Endothelial cell of umbilical vein (primary cell): ENCODE data around the gene ZNRF1. TPM values are rescaled to one million over a fixed set of nuclear protein-coding genes. Genes with fewer than 3 reads are reported as not detected.

Experiments used
- BruUV-seq: library from RNA; stranded (reverse); fragments of 400-500 nt; replicated peaks from 2 replicates; lab custom pipeline; 2021; lab: Mats Ljungman, UMichigan
- CTCF ChIA-PET: fragments of 300-600, 350-600 bp; sonication (Branson Sonifier 250); formaldehyde crosslinking; loops from one replicate; lab custom pipeline; 2021; ENCODE audit warnings: antibody characterized with exemption, inconsistent platforms; lab: Charles Lee
- POLR2A ChIA-PET: fragments of 300-600, 350-600 bp; sonication (Branson Sonifier 250); formaldehyde crosslinking; loops from one replicate; lab custom pipeline; 2021; ENCODE audit warnings: antibody characterized with exemption, inconsistent platforms; lab: Charles Lee
- DNase-seq: peaks from one replicate; pipeline ENCODE4 v3.0.0-alpha.2; 2011; ENCODE audit warnings: low read depth, low spot score
- FAIRE-seq: peaks from 2 replicates; lab custom pipeline; 2011; peaks lifted over from hg19 to GRCh38; lab: Jason Lieb, UNC
- H2AFZ ChIP-seq: 2 replicates; pipeline ENCODE4 v1.6.0; 2012; ENCODE audit warnings: low read depth, low read length, control low read depth, inconsistent platforms
- H3K27ac ChIP-seq: 2 replicates; pipeline ENCODE4 v1.5.1; 2011; ENCODE audit warnings: low read depth, mild to moderate bottlenecking, control low read depth, low read length, moderate library complexity; ENCODE audit not compliant: insufficient read depth
- H3K27me3 ChIP-seq, 2 experiments: 2 replicates each; pipeline versions ENCODE4 v1.6.0 to v1.6.1; 2011; ENCODE audit warnings: low read length in 2 of 2, mixed read lengths in 1 of 2; ENCODE audit not compliant: control insufficient read depth in 2 of 2, insufficient read depth in 2 of 2
- H3K36me3 ChIP-seq, 2 experiments: 2 replicates in 1 of 2; 3 replicates in 1 of 2; pipeline ENCODE4 v1.5.1; 2011; ENCODE audit warnings: low read length in 2 of 2, mild to moderate bottlenecking in 1 of 2, moderate library complexity in 1 of 2; ENCODE audit not compliant: control insufficient read depth in 2 of 2, insufficient read depth in 2 of 2; ENCODE audit errors: extremely low read depth in 1 of 2
- H3K4me1 ChIP-seq: 3 replicates; pipeline ENCODE4 v1.5.1; 2011; ENCODE audit warnings: mild to moderate bottlenecking, low read length; ENCODE audit not compliant: control insufficient read depth, insufficient read depth; ENCODE audit errors: extremely low read depth
- H3K4me2 ChIP-seq: 2 replicates; pipeline ENCODE4 v1.6.1; 2011; ENCODE audit warnings: low read length, control low read depth, mixed read lengths; ENCODE audit not compliant: insufficient read depth
- H3K4me3 ChIP-seq, 3 experiments: fragments of 200-600 bp in 1 of 3; sonication (generic), shearing (Covaris generic) in 1 of 3; replicated peaks in 1 of 3; 2 replicates each; pipeline ENCODE4 v1.5.1; 2011 to 2016; ENCODE audit warnings: control low read depth in 3 of 3, low read length in 3 of 3, mild to moderate bottlenecking in 2 of 3, inconsistent platforms in 1 of 3, low read depth in 1 of 3, moderate library complexity in 1 of 3; ENCODE audit not compliant: insufficient read depth in 1 of 3
- H3K79me2 ChIP-seq: 2 replicates; pipeline ENCODE4 v1.6.0; 2012; ENCODE audit warnings: low read length, inconsistent platforms; ENCODE audit not compliant: control insufficient read depth, insufficient read depth
- H3K9ac ChIP-seq: replicated peaks from 2 replicates; pipeline ENCODE3; 2011; ENCODE audit warnings: low read length, control low read depth; ENCODE audit not compliant: insufficient read depth; ENCODE audit errors: extremely low read depth
- H3K9me1 ChIP-seq: replicated peaks from 3 replicates; pipeline ENCODE4 v1.6.0; 2011; ENCODE audit warnings: mild to moderate bottlenecking, low read length; ENCODE audit not compliant: control insufficient read depth, insufficient read depth; ENCODE audit errors: extremely low read depth
- H3K9me3 ChIP-seq: replicated peaks from 2 replicates; pipeline ENCODE4 v1.5.1; 2012; ENCODE audit warnings: low read length, inconsistent platforms; ENCODE audit not compliant: control insufficient read depth, insufficient read depth
- H4K20me1 ChIP-seq: replicated peaks from 2 replicates; pipeline ENCODE3; 2011; ENCODE audit warnings: mild to moderate bottlenecking, low read length; ENCODE audit not compliant: control insufficient read depth, insufficient read depth; ENCODE audit errors: extremely low read depth
- CTCF ChIP-seq, 2 donors: IDR thresholded peaks; 1 replicate in 1 of 2; 2 replicates in 1 of 2; pipeline ENCODE4 v1.5.1; 2011; ENCODE audit warnings: low read length in 2 of 2, mild to moderate bottlenecking in 2 of 2, moderate library complexity in 2 of 2, control low read depth in 1 of 2, inconsistent platforms in 1 of 2, low read depth in 1 of 2; ENCODE audit not compliant: insufficient read depth in 1 of 2; ENCODE audit errors: extremely low read depth in 1 of 2
- EZH2 ChIP-seq: IDR thresholded peaks from 2 replicates; pipeline ENCODE4 v1.6.1; 2012; ENCODE audit warnings: borderline replicate concordance, low read depth, mild to moderate bottlenecking, moderate library complexity, low read length, inconsistent platforms; ENCODE audit not compliant: severe bottlenecking
- FOS ChIP-seq: IDR thresholded peaks from 2 replicates; pipeline ENCODE4 v1.6.1; 2011; ENCODE audit warnings: mild to moderate bottlenecking, low read length, moderate library complexity, borderline replicate concordance; ENCODE audit not compliant: insufficient read depth
- GATA2 ChIP-seq: IDR thresholded peaks from 2 replicates; pipeline ENCODE4 v1.7.0; 2011; ENCODE audit warnings: low read depth, mild to moderate bottlenecking, moderate library complexity, mixed read lengths, low read length; ENCODE audit not compliant: insufficient read length, insufficient read depth
- JUN ChIP-seq: IDR thresholded peaks from 2 replicates; pipeline ENCODE4 v1.6.1; 2011; ENCODE audit warnings: borderline replicate concordance, low read depth; ENCODE audit not compliant: insufficient read length, insufficient read depth
- MAX ChIP-seq: IDR thresholded peaks from 2 replicates; pipeline ENCODE4 v1.6.1; 2011; ENCODE audit not compliant: insufficient read depth, insufficient read length
- MYC ChIP-seq: IDR thresholded peaks from one replicate; pipeline ENCODE4 v1.6.1; 2011; ENCODE audit warnings: mild to moderate bottlenecking, low read depth, low read length
- POLR2A ChIP-seq: IDR thresholded peaks from 2 replicates; pipeline ENCODE4 v1.6.1; 2012; ENCODE audit warnings: low read depth, mild to moderate bottlenecking, control low read depth, low read length
- POLR2AphosphoS5 ChIP-seq: IDR thresholded peaks from 2 replicates; pipeline ENCODE4 v1.6.1; 2012; ENCODE audit warnings: low read depth, mild to moderate bottlenecking, control low read depth, low read length, moderate library complexity; ENCODE audit not compliant: insufficient read depth
- dilution Hi-C: fragments of 300-500 bp; cut with MboI; formaldehyde crosslinking; loops from one replicate; pipeline ENCODE4 v1.15.0; 2019; ENCODE audit warnings: low sequenced_read_pairs; ENCODE audit not compliant: extremely low pct_ligation_motif_present
- intact Hi-C: fragments of 100-400 bp; cut with micrococcal nuclease; formaldehyde crosslinking; loops from one replicate; pipeline ENCODE4 v1.10.0; 2022
- polyA plus RNA-seq, 4 experiments: library from polyadenylated mRNA; depleted of rRNA in 3 of 4; stranded (reverse) in 3 of 4; unstranded in 1 of 4; fragments of >200 nt; gene quantifications; 2 replicates each; pipeline versions ENCODE4 v1.2.1 to v1.2.3, GENCODE V29; 2011 to 2012; ENCODE audit warnings: missing spikeins in 1 of 4
- total RNA-seq: library from RNA; stranded (reverse); gene quantifications from 2 replicates; pipeline ENCODE4 v1.2.3, GENCODE V29; 2021

Gene ZNRF1
- total and polyA plus RNA-seq, 2 donors (not counting 3 experiments of a cell fraction or from before 2014, with no cell fraction given), result 23.7 to 34.9 TPM

DNA sequence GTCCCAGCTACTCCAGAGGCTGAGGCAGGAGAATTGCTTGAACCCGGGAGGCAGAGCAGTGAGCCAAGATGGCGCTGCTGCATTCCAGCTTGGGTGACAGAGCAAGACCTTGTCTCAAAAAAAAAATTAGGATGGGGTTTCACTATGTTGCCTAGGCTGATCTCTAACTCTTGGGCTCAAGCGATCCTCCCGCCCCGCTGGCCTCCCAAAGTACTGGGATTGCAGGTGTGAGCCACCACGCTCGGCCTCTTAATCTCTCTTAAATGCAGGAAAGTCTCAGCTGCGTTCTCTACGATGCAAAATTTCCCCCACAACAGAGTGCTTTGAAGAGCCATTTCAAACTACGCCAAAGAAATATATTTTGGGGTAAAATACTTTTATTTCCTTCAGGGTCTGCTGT lies 8.0 kb upstream of the ZNRF1 start:
- no peak for FAIRE-seq
- no peak overlapping the region for H2AFZ ChIP-seq
- dilution Hi-C loops, result no loop called here
- DNase-seq, result no peak
- H3K9me1 ChIP-seq, result no peaks in the 10 kb centered on the region
- H3K27ac ChIP-seq, result no peak overlapping the region
- no peak for TF ChIP-seq CTCF (IDR thresholded peaks at IDR 0.05; ENCODE audit: extremely low read depth in 1 of 2, insufficient read depth in 1 of 2, low read depth in 1 of 2, low read length in 2 of 2)
- TF ChIP-seq MYC, result no peak
- no peak for TF ChIP-seq EZH2
- TF ChIP-seq JUN, result no peak
- TF ChIP-seq MAX, result no peak
- no peak overlapping the region for H3K9ac ChIP-seq
- peaks cover 0 to 4% of the 10 kb centered on the region in 2 experiments for H3K27me3 ChIP-seq
- no peaks in the 10 kb centered on the region for H3K9me3 ChIP-seq
- H3K4me1 ChIP-seq, result no peaks in the 10 kb centered on the region
- no peaks in the 10 kb centered on the region for H3K36me3 ChIP-seq
- H3K4me3 ChIP-seq, result no peak overlapping the region
- ChIA-PET POLR2A (no interaction called here), CTCF (no interaction called here)
- no peaks in the 10 kb centered on the region for H4K20me1 ChIP-seq
- BruUV-seq, result no TSS peak
- intact Hi-C loops, result no loop called here
- no peaks in the 10 kb centered on the region for H3K79me2 ChIP-seq
- no peak overlapping the region for H3K4me2 ChIP-seq

- no peaks in the 10 kb centered on the region for H4K20me1 ChIP-seq
- peaks cover 0 to 4% of the 10 kb centered on the region in 2 experiments for H3K27me3 ChIP-seq
- CTCF ChIA-PET, result interaction anchor here (2.9 kb wide), 1 partner anchor 120 kb away, joined by 17 read pairs; no protein-coding TSS in a partner anchor
- H3K9me1 ChIP-seq, result no peaks in the 10 kb centered on the region
- no TSS peak for BruUV-seq
- intact Hi-C loops (no loop called here), dilution Hi-C loops (no loop called here)
- no peaks in the 10 kb centered on the region for H3K4me1 ChIP-seq
- no peak overlapping the region for H3K27ac ChIP-seq
- POLR2A ChIA-PET, result no interaction called here
- H3K79me2 ChIP-seq, result no peaks in the 10 kb centered on the region
- DNase-seq (no peak), FAIRE-seq (no peak)
- no peak overlapping the region for H3K4me2 ChIP-seq
- no peak overlapping the region for H3K9ac ChIP-seq
- no peak overlapping the region for H3K4me3 ChIP-seq
- no peaks in the 10 kb centered on the region for H3K9me3 ChIP-seq
- H3K36me3 ChIP-seq, result no peaks in the 10 kb centered on the region
- TF ChIP-seq CTCF (IDR thresholded peaks at IDR 0.05; ENCODE audit: extremely low read depth in 1 of 2, insufficient read depth in 1 of 2, low read depth in 1 of 2, low read length in 2 of 2), result no peak
- no peak for TF ChIP-seq EZH2
- TF ChIP-seq FOS, result no peak
- TF ChIP-seq POLR2A, result no peak
- TF ChIP-seq MAX, result no peak
- TF ChIP-seq JUN, result no peak
- no peak for TF ChIP-seq GATA2
- TF ChIP-seq MYC, result no peak
- no peak for TF ChIP-seq POLR2AphosphoS5
- no peak overlapping the region for H2AFZ ChIP-seq
These were observed 7.6 kb upstream of the ZNRF1 start for GRCh38 chr16:74991268-74991592.
